OCI-LY1 (cell line): ENCODE data around the gene TAT.

Source experiments
- EZH2 ChIP-seq: fragments of 200-600 bp; sonication (generic), shearing (Covaris generic); IDR thresholded peaks from 2 replicates; pipeline ENCODE4 v1.8.0; 2017; ENCODE audit warnings: borderline replicate concordance, mixed run types, mild to moderate bottlenecking, antibody characterized with exemption, low read length, moderate library complexity, mixed read lengths
- TF ChIP-seq, protein P1 (sequence below): fragments of 200-600 bp; sonication (generic), shearing (Covaris generic); IDR thresholded peaks from 2 replicates; pipeline ENCODE4 v1.5.1; 2017; ENCODE audit warnings: mild to moderate bottlenecking, antibody characterized with exemption, low read length, moderate library complexity, mixed read lengths

DNA sequence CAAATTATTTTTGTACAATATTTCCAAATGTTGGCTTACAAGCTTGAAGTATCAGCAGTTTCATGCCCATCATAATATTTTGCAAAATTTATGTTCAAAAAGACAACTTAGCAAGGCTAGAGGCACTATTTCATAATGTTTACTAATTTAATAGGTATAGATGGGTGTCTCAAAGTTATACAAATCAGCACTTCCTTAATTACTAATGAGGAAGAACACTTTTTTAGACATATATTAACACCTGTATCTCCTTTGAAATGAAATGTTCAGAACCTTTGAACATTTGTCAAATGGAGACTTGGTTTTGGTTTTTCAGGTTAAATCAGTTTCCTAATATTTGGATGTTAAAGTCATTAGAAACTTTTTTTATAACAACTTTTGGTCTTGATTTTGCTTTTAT lies 2.2 kb downstream of the TAT start:
- TF ChIP-seq, protein P1, sequence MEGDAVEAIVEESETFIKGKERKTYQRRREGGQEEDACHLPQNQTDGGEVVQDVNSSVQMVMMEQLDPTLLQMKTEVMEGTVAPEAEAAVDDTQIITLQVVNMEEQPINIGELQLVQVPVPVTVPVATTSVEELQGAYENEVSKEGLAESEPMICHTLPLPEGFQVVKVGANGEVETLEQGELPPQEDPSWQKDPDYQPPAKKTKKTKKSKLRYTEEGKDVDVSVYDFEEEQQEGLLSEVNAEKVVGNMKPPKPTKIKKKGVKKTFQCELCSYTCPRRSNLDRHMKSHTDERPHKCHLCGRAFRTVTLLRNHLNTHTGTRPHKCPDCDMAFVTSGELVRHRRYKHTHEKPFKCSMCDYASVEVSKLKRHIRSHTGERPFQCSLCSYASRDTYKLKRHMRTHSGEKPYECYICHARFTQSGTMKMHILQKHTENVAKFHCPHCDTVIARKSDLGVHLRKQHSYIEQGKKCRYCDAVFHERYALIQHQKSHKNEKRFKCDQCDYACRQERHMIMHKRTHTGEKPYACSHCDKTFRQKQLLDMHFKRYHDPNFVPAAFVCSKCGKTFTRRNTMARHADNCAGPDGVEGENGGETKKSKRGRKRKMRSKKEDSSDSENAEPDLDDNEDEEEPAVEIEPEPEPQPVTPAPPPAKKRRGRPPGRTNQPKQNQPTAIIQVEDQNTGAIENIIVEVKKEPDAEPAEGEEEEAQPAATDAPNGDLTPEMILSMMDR, result no peak
- TF ChIP-seq EZH2, result no peak
